IPS DF 19.7 (cell line): ENCODE results near the gene TACSTD2.
"Not testable (repeated sequence)": the region's sequence is repeated elsewhere in the genome, so short reads cannot be mapped to it uniquely, and the experiment has no call there.

Experiments used
- DNase-seq: peaks from one replicate; pipeline ENCODE4 v3.0.0-alpha.2; 2013; ENCODE audit warnings: low read depth, low spot score

Gene TACSTD2

GRCh38 chr1:58566339-58566738 is 10.7 kb downstream of the TACSTD2 start:
- no peak for DNase-seq

- DNase-seq: not testable (repeated sequence)
Observed at GRCh38 chr1:58563715-58564114, 13.3 kb downstream of the TACSTD2 start.

- no peak for DNase-seq
Observed at GRCh38 chr1:58561633-58562032, 15.4 kb downstream of the TACSTD2 start.

GRCh38 chr1:58555393-58555792 is 21.7 kb downstream of the TACSTD2 start:
- DNase-seq: no peak

GRCh38 chr1:58551186-58552140 is 25.6 kb downstream of the TACSTD2 start:
- DNase-seq: no peak

GRCh38 chr1:58549291-58549690 is 27.8 kb downstream of the TACSTD2 start:
- DNase-seq: not testable (repeated sequence)

- DNase-seq: no peak
Observed at GRCh38 chr1:58548371-58548770, 28.7 kb downstream of the TACSTD2 start.

GRCh38 chr1:58546520-58547308 is 30.3 kb downstream of the TACSTD2 start, which contains the start of gene OMA1:
OMA1 (minus strand) TSS chr1:58546726; CDS start chr1:58539294, 7,432 bp downstream.
- DNase-seq: peak; percentile 87

GRCh38 chr1:58545591-58546519 is 31.2 kb downstream of the TACSTD2 start:
- DNase-seq: no peak

- DNase-seq: no peak
Observed at GRCh38 chr1:58543260-58543659, 33.8 kb downstream of the TACSTD2 start.

- DNase-seq: no peak
Observed at GRCh38 chr1:58539553-58539952, 37.5 kb downstream of the TACSTD2 start.

- DNase-seq: no peak
Observed at GRCh38 chr1:58538821-58539220, 38.2 kb downstream of the TACSTD2 start.

- not testable (repeated sequence) for DNase-seq
Observed at GRCh38 chr1:58531842-58532241, 45.2 kb downstream of the TACSTD2 start.

- DNase-seq: no peak
Observed at GRCh38 chr1:58529284-58529683, 47.8 kb downstream of the TACSTD2 start.

- no peak for DNase-seq
Observed at GRCh38 chr1:58528518-58528917, 48.5 kb downstream of the TACSTD2 start.
